Measurements from ENCODE around the gene TMIE. TPM values are rescaled to one million over a fixed set of nuclear protein-coding genes. Genes with fewer than 3 reads are reported as not detected.

TMIE gene
- total RNA-seq, 2 donors from 2014 or later: not detected

GRCh38 chr3:46684891-46685290 is 16.3 kb upstream of the TMIE start:
- Histone ChIP-seq H3K4me1 (no peaks in the 10 kb centered on the region), H3K27me3 (no peaks in the 10 kb centered on the region), H3K27ac (no peak overlapping the region), H3K9me3 (no peaks in the 10 kb centered on the region), H3K4me3 (no peak overlapping the region), H3K36me3 (replicated peaks in 1 of 2; ENCODE audit: insufficient read depth in 1 of 2, low read depth in 2 of 2) (peaks cover 0 to 5% of the 10 kb centered on the region in 2 donors)
- intact Hi-C loops (cut with DNase I): no loop called here
- no peak for DNase-seq
- WGBS, 2 donors: 93 to 94% methylated on average over 2 of the region's 2 CpGs
- no peak for TF ChIP-seq CTCF (IDR thresholded peaks at IDR 0.05)
- no peak for ATAC-seq

GRCh38 chr3:46685446-46685845 is 15.7 kb upstream of the TMIE start:
- DNase-seq (no peak), ATAC-seq (no peak)
- no peaks in the 10 kb centered on the region for H3K9me3 ChIP-seq
- H3K4me1 ChIP-seq: no peaks in the 10 kb centered on the region
- H3K27ac ChIP-seq: no peak overlapping the region
- peaks cover 0 to 5% of the 10 kb centered on the region in 2 donors for H3K36me3 ChIP-seq (replicated peaks in 1 of 2; ENCODE audit: insufficient read depth in 1 of 2, low read depth in 2 of 2)
- 91 to 94% methylated on average over 9 of the region's 9 CpGs for WGBS, 2 donors
- no peak for TF ChIP-seq POLR2A (IDR thresholded peaks at IDR 0.05)
- TF ChIP-seq CTCF (IDR thresholded peaks at IDR 0.05): no peak
- no peaks in the 10 kb centered on the region for H3K27me3 ChIP-seq
- intact Hi-C loops (cut with DNase I): no loop called here
- H3K4me3 ChIP-seq: no peak overlapping the region

- 46 to 88% methylated on average over 1 to 5 of the region's 5 CpGs for WGBS, 2 donors
- no peak for ATAC-seq
- TF ChIP-seq POLR2A (IDR thresholded peaks at IDR 0.05) (no peak), CTCF (IDR thresholded peaks at IDR 0.05) (no peak)
- H3K4me1 ChIP-seq: peaks cover 45% of the 10 kb centered on the region
- peak; percentile 28 to 53 (median 41) for DNase-seq
- H3K27me3 ChIP-seq: no peaks in the 10 kb centered on the region
- intact Hi-C loops (cut with DNase I): no loop called here
- no peaks in the 10 kb centered on the region for H3K36me3 ChIP-seq (replicated peaks in 1 of 2; ENCODE audit: insufficient read depth in 1 of 2, low read depth in 2 of 2)
- no peak overlapping the region for H3K4me3 ChIP-seq
- no peak overlapping the region for H3K27ac ChIP-seq
- no peaks in the 10 kb centered on the region for H3K9me3 ChIP-seq
These were observed 10.4 kb upstream of the TMIE start for GRCh38 chr3:46690798-46691197.

GRCh38 chr3:46692566-46692990 is 8.6 kb upstream of the TMIE start:
- intact Hi-C loops (cut with DNase I): no loop called here
- no peaks in the 10 kb centered on the region for H3K9me3 ChIP-seq
- peak overlapping the region in 1 of 2 donors; percentile 38 for H3K4me3 ChIP-seq
- 18 to 21% methylated on average over 3 to 11 of the region's 11 CpGs for WGBS, 2 donors
- no peaks in the 10 kb centered on the region for H3K36me3 ChIP-seq (replicated peaks in 1 of 2; ENCODE audit: insufficient read depth in 1 of 2, low read depth in 2 of 2)
- DNase-seq (peak; percentile 86 to 95 (median 90)), ATAC-seq (peak; percentile 83)
- peak; percentile 67 to 81 (median 81) for TF ChIP-seq POLR2A (IDR thresholded peaks at IDR 0.05)
- TF ChIP-seq CTCF (IDR thresholded peaks at IDR 0.05): no peak
- H3K27me3 ChIP-seq: no peaks in the 10 kb centered on the region
- peaks cover 55% of the 10 kb centered on the region for H3K4me1 ChIP-seq
- H3K27ac ChIP-seq: peak overlapping the region; percentile 78 to 89 (median 86)
